Mucosa of descending colon (tissue), 3 donors: Measurements from ENCODE around the gene MAN2A1. TPM values are rescaled to one million over a fixed set of nuclear protein-coding genes. Genes with fewer than 3 reads are reported as not detected.

Experiments
- ATAC-seq: fragments of 200-7000 bp; cut with Tn5 transposase; one replicate; pipeline ENCODE4 v1.9.1; 2020; ENCODE audit warnings: mild to moderate bottlenecking, moderate library complexity
- DNase-seq, 3 donors: peaks; one replicate each; pipeline ENCODE4 v3.0.0-alpha.2; 2020
- H3K36me3 ChIP-seq: fragments of 200-600 bp; one replicate; pipeline ENCODE4 v1.8.0; 2021; ENCODE audit warnings: low read depth, mild to moderate bottlenecking
- H3K4me1 ChIP-seq: fragments of 200-600 bp; one replicate; pipeline ENCODE4 v1.8.0; 2021; ENCODE audit warnings: low read depth, mild to moderate bottlenecking
- H3K4me3 ChIP-seq: fragments of 200-600 bp; one replicate; pipeline ENCODE4 v1.8.0; 2021; ENCODE audit warnings: mild to moderate bottlenecking
- H3K9me3 ChIP-seq: fragments of 200-600 bp; one replicate; pipeline ENCODE4 v1.8.0; 2021; ENCODE audit warnings: mild to moderate bottlenecking
- intact Hi-C, 2 donors: fragments of 100-400 bp; cut with DNase I in 1 of 2; cut with micrococcal nuclease in 1 of 2; formaldehyde crosslinking; loops; one replicate each; pipeline versions ENCODE4 v1.11.0 to v1.11.1; 2022; cut with DNase I, micrococcal nuclease
- long read RNA-seq, 2 donors: library from polyadenylated mRNA; unstranded; transcript quantifications; one replicate each; pipeline ENCODE4 v2.0.0, GENCODE V29; 2019 to 2021
- total RNA-seq, 3 donors: library from RNA; stranded (reverse); fragmentation: NEBNext Ultra II Directional in 2 of 3; extraction: Animal tissue kit (Norgen Biotek cat#: 25700) in 2 of 3; gene quantifications; one replicate each; pipeline versions ENCODE4 v1.2.1 to v1.2.4, GENCODE V29; 2021 to 2023
- TF ChIP-seq, protein P1 (sequence below): fragments of 200-600 bp; IDR thresholded peaks from one replicate; pipeline ENCODE4 v1.8.0; 2022; ENCODE audit warnings: antibody characterized with exemption, mild to moderate bottlenecking
- donor health status: DM: no; HTN: no; CAD: no; lungs with moderate emphysema.
- donor health status: DM: no; HTN: no; CAD: no.
- donor health status: DM: no; HTN: yes; CAD: no.

The MAN2A1 gene
- total RNA-seq: 10 to 100 TPM; 56.8 to 88.7 (median 75.1) TPM
- long read RNA-seq, donor 1, full-length matches to known transcripts: 41 of 53 reads
- long read RNA-seq, donor 1, partial matches to known transcripts: 8 of 53 reads
- long read RNA-seq, donor 1, other reads (novel, unspliced or antisense): 4 of 53 reads
- long read RNA-seq, donor 2, partial matches to known transcripts: 2 of 8 reads
- long read RNA-seq, donor 2, other reads (novel, unspliced or antisense): 6 of 8 reads

DNA sequence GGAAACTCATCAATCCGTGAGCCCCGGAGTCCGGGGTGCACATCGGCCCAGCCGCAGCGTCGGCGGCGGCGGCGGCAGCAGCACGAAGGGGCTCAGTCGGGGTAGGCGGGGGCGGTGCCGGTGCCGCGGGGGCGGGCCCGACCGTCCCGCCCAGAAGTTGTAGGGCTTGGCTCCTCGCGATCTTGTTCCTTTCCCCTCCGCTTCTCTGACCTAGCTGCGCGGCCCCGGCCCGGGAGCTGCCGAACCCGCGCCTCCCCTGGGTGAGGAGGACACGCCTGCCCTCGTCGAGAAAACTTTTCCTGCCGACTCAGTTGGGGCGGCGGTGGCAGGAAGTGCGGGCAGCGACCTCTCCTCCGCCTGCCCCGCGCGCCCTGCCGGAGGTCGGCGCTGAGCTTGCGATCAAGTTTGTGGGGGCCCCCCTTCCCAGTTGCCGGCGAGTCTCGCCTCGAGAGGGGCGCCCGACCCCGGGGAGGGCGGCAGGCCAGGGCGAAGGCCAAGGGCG is at the start of gene MAN2A1:
Gene MAN2A1 (plus strand): TSS at position 188 of the 502 bp plus-strand sequence. CDS start 491 bp downstream, outside the sequence.
- peak within 1 kb of the TSS; percentile 81 for H3K4me3 ChIP-seq
- no peaks in the 10 kb centered on the region for H3K36me3 ChIP-seq
- peak; percentile 84 for ATAC-seq
- peaks cover 2% of the 10 kb centered on the region for H3K9me3 ChIP-seq
- intact Hi-C loops: no loop called here
- DNase-seq: peak; percentile 87 to 91 (median 91)
- TF ChIP-seq, protein P1, sequence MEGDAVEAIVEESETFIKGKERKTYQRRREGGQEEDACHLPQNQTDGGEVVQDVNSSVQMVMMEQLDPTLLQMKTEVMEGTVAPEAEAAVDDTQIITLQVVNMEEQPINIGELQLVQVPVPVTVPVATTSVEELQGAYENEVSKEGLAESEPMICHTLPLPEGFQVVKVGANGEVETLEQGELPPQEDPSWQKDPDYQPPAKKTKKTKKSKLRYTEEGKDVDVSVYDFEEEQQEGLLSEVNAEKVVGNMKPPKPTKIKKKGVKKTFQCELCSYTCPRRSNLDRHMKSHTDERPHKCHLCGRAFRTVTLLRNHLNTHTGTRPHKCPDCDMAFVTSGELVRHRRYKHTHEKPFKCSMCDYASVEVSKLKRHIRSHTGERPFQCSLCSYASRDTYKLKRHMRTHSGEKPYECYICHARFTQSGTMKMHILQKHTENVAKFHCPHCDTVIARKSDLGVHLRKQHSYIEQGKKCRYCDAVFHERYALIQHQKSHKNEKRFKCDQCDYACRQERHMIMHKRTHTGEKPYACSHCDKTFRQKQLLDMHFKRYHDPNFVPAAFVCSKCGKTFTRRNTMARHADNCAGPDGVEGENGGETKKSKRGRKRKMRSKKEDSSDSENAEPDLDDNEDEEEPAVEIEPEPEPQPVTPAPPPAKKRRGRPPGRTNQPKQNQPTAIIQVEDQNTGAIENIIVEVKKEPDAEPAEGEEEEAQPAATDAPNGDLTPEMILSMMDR: no peak
- peaks cover 24% of the 10 kb centered on the region for H3K4me1 ChIP-seq

DNA sequence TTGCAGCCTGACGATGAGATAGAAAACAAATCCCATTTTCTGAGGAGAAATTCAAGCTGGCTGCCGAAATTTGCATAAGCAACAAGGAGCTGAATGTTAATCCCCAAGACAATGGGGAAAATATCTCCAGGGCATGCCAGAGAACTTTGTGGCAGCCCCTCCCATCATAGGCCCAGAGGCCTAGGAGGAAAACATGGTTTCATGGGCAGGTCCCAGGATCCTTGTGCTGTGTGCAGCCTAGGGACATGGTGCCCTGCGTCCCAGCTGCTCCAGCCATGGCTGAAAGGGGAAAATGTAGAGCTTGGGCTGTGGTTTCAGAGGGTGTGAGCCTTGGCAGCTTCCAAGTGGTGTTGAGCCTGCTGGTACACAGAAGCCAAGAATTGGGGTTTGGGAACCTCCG is 48.8 kb upstream of the MAN2A1 start:
- H3K36me3 ChIP-seq: no peaks in the 10 kb centered on the region
- DNase-seq (no peak), ATAC-seq (no peak)
- no peak overlapping the region for H3K4me3 ChIP-seq
- intact Hi-C loops: no loop called here
- TF ChIP-seq, protein P1: no peak
- H3K4me1 ChIP-seq: no peaks in the 10 kb centered on the region
- no peaks in the 10 kb centered on the region for H3K9me3 ChIP-seq

DNA sequence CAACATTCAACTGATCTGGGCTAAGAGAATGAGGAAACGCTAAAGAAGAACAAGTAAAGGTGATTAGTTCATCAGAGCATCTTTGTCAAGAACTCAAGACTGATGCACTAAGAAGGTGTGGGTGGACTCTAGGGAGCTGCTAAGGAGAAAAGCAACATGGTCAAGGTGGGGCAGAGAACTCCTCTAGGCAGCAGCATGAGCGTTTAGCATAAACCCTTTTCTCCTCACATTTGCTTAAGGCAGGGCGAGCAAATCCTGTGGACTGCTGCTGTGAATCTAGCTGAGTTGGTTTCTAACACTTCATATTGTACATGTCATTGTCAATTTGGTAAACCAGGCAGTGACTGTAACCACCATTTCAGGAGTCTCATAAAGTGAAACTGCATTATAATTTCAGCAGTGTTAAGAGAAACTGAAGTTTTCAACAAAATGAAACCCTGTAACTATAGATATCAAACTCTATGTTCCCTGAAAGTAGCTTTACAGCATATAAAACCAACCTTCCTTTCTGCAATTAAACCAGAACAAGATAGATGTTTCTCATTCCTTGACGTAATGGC is 45.9 kb upstream of the MAN2A1 start:
- intact Hi-C loops: no loop called here

DNA sequence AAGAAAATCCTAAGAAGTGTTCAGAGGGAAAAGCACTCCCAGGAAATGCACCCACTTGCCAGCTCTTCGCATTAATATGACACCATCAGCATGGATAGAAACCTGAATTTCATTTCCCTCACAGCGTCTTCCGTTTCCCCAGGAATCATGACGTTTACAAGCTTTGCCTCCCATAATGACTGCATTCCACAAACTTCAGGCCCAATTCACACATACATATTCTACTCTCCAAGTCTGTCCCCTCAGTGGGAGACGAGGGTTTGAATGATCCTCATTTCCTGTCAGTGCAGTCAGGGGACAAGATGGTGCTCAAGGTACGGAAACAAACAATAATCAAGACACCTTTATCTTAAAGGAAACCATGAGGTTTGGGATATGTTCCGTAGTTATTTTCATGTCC is 44.9 kb upstream of the MAN2A1 start:
- no peaks in the 10 kb centered on the region for H3K9me3 ChIP-seq
- H3K36me3 ChIP-seq: no peaks in the 10 kb centered on the region
- no peak for DNase-seq
- ATAC-seq: no peak
- intact Hi-C loops: no loop called here
- TF ChIP-seq, protein P1: no peak
- H3K4me1 ChIP-seq: no peaks in the 10 kb centered on the region
- no peak overlapping the region for H3K4me3 ChIP-seq

More for the DNA sequence above, 45.9 kb upstream of the MAN2A1 start:
- no peak overlapping the region for H3K4me3 ChIP-seq
- ATAC-seq (no peak), DNase-seq (no peak)
- no peaks in the 10 kb centered on the region for H3K9me3 ChIP-seq
- TF ChIP-seq, protein P1: no peak
- no peaks in the 10 kb centered on the region for H3K36me3 ChIP-seq
- H3K4me1 ChIP-seq: no peaks in the 10 kb centered on the region

DNA sequence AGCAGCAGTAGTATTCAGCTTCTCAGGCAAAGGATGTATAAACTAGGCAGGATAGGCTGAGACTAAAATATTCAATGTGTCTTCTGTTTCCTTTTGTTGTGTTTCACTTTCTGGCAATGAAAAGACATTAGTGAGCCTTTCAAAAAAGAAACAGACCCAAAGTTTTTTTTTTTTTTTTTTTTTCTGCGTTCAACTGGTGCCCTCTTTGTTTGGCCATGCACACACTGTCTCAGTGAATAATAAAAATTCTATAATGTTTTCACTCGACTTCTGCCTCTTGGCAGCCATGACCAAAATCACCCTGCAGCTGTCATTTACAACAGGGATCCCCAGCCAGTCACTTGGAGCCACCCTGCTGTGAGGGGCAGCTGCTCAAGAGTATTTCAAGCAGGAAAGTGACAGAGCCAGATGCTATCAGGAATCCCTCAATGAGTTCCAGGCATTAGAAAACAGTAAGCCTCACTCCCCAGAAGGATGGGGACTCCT is 44.0 kb upstream of the MAN2A1 start:
- Histone ChIP-seq H3K4me1 (no peaks in the 10 kb centered on the region), H3K9me3 (no peaks in the 10 kb centered on the region), H3K36me3 (no peaks in the 10 kb centered on the region), H3K4me3 (no peak overlapping the region)
- DNase-seq (no peak), ATAC-seq (no peak)
- TF ChIP-seq, protein P1: no peak
- intact Hi-C loops: no loop called here
